ENCODE data around the gene P2RX7. TPM values are rescaled to one million over a fixed set of nuclear protein-coding genes. Genes with fewer than 3 reads are reported as not detected.

P2RX7 gene
- total and polyA plus RNA-seq, 9 of the 15 experiments (the other 6 are each of a cell fraction or from before 2014, with no cell fraction given), result 0.04 to 0.65 (median 0.30) TPM

DNA sequence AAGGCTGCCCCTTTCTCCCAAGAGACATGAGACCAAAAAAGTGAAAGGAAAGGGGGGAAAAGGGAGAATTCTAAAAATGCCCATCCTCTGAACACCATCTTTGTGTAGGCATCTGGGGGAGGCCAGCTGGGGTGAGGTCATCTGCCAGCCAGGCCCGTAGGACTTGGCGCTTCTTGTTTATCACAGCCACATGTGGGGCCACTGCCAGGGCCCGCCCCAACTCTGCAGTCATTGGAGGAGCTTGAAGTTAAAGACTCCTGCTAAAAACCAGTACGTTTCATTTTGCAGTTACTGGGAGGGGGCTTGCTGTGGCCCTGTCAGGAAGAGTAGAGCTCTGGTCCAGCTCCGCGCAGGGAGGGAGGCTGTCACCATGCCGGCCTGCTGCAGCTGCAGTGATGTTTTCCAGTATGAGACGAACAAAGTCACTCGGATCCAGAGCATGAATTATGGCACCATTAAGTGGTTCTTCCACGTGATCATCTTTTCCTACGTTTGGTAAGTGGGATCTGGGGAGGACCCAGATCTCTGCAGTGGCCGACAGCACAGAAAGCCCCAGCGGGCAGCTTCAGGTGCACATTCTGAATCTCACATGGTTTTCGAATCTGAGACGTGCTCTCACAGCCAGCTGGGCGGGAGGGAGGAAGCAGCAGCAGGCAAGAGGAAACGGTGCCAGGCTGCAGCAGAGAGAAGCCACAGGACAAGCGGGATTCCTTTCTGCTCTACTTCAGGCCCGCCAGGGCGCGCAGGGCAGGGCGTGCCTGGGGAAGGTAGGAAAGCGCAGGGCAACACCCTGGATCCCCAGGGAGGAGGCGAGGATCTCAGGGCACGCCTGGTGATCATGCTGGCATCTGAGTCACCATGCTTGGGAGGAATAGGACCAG lies at the start of gene P2RX7 (continued):
- TF ChIP-seq, protein P1, sequence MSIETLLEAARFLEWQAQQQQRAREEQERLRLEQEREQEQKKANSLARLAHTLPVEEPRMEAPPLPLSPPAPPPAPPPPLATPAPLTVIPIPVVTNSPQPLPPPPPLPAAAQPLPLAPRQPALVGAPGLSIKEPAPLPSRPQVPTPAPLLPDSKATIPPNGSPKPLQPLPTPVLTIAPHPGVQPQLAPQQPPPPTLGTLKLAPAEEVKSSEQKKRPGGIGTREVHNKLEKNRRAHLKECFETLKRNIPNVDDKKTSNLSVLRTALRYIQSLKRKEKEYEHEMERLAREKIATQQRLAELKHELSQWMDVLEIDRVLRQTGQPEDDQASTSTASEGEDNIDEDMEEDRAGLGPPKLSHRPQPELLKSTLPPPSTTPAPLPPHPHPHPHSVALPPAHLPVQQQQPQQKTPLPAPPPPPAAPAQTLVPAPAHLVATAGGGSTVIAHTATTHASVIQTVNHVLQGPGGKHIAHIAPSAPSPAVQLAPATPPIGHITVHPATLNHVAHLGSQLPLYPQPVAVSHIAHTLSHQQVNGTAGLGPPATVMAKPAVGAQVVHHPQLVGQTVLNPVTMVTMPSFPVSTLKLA (conservative IDR thresholded peaks at IDR 0.05), result peak; percentile 67 to 73
- no peak for TF ChIP-seq ZNF561 (CRISPR knock-in tag; conservative IDR thresholded peaks at IDR 0.05)
- TF ChIP-seq, protein P2, sequence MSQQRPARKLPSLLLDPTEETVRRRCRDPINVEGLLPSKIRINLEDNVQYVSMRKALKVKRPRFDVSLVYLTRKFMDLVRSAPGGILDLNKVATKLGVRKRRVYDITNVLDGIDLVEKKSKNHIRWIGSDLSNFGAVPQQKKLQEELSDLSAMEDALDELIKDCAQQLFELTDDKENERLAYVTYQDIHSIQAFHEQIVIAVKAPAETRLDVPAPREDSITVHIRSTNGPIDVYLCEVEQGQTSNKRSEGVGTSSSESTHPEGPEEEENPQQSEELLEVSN (IDR thresholded peaks at IDR 0.05; ENCODE audit: borderline replicate concordance in 1 of 2, extremely low read depth in 1 of 2, insufficient read depth in 1 of 2, insufficient read length in 1 of 2, low read depth in 1 of 2, low read length in 1 of 2, poor library complexity in 1 of 2, severe bottlenecking in 1 of 2), result no peak
- TF ChIP-seq NFATC3 (IDR thresholded peaks at IDR 0.05), result no peak
- no peak for TF ChIP-seq RB1 (IDR thresholded peaks at IDR 0.05; ENCODE audit: low read depth)
- TF ChIP-seq FOXK2 (conservative IDR thresholded peaks at IDR 0.05 in 1 of 2, IDR thresholded peaks at IDR 0.05 in 1 of 2; ENCODE audit: low read depth in 2 of 2), result peak; percentile 71 to 77
- TF ChIP-seq ZKSCAN8 (CRISPR knock-in tag; IDR thresholded peaks at IDR 0.05), result peak; percentile 77
- peak; percentile 76 for TF ChIP-seq ATF7 (IDR thresholded peaks at IDR 0.05)
- TF ChIP-seq, protein P3, sequence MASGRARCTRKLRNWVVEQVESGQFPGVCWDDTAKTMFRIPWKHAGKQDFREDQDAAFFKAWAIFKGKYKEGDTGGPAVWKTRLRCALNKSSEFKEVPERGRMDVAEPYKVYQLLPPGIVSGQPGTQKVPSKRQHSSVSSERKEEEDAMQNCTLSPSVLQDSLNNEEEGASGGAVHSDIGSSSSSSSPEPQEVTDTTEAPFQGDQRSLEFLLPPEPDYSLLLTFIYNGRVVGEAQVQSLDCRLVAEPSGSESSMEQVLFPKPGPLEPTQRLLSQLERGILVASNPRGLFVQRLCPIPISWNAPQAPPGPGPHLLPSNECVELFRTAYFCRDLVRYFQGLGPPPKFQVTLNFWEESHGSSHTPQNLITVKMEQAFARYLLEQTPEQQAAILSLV (tag; IDR thresholded peaks at IDR 0.05), result no peak
- no peak for TF ChIP-seq PRMT5 (CRISPR knock-in tag; IDR thresholded peaks at IDR 0.05)
- TF ChIP-seq, protein P4, sequence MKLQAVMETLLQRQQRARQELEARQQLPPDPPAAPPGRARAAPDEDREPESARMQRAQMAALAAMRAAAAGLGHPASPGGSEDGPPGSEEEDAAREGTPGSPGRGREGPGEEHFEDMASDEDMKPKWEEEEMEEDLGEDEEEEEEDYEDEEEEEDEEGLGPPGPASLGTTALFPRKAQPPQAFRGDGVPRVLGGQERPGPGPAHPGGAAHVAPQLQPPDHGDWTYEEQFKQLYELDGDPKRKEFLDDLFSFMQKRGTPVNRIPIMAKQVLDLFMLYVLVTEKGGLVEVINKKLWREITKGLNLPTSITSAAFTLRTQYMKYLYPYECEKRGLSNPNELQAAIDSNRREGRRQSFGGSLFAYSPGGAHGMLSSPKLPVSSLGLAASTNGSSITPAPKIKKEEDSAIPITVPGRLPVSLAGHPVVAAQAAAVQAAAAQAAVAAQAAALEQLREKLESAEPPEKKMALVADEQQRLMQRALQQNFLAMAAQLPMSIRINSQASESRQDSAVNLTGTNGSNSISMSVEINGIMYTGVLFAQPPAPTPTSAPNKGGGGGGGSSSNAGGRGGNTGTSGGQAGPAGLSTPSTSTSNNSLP (IDR thresholded peaks at IDR 0.05; ENCODE audit: borderline replicate concordance, low read depth, low read length), result no peak
- TF ChIP-seq KLF10 (CRISPR knock-in tag; IDR thresholded peaks at IDR 0.05), result no peak
- TF ChIP-seq, protein P5, sequence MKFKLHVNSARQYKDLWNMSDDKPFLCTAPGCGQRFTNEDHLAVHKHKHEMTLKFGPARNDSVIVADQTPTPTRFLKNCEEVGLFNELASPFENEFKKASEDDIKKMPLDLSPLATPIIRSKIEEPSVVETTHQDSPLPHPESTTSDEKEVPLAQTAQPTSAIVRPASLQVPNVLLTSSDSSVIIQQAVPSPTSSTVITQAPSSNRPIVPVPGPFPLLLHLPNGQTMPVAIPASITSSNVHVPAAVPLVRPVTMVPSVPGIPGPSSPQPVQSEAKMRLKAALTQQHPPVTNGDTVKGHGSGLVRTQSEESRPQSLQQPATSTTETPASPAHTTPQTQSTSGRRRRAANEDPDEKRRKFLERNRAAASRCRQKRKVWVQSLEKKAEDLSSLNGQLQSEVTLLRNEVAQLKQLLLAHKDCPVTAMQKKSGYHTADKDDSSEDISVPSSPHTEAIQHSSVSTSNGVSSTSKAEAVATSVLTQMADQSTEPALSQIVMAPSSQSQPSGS (CRISPR knock-in tag; IDR thresholded peaks at IDR 0.05), result no peak
- TF ChIP-seq CBX5 (IDR thresholded peaks at IDR 0.05; ENCODE audit: borderline replicate concordance, low read depth), result no peak
- TF ChIP-seq PHF20 (IDR thresholded peaks at IDR 0.05; ENCODE audit: partially characterized antibody), result no peak
- no peak for TF ChIP-seq FOSL1 (tag; conservative IDR thresholded peaks at IDR 0.05)
- peak in 1 of 2 experiments; percentile 20; a peak in 1 of 4 replicates for TF ChIP-seq NRF1 (conservative IDR thresholded peaks at IDR 0.05 in 1 of 2, IDR thresholded peaks at IDR 0.05 in 1 of 2)
- TF ChIP-seq ZNF197 (CRISPR knock-in tag; IDR thresholded peaks at IDR 0.05; ENCODE audit: low read depth), result no peak
